GM15510 (cell line): ENCODE measurements around the gene GSE1.

Experiments
- POLR2A ChIP-seq: IDR thresholded peaks from 3 replicates; pipeline ENCODE4 v1.6.1; 2011; ENCODE audit warnings: borderline replicate concordance; ENCODE audit not compliant: insufficient read length; ENCODE audit errors: extremely low read depth

The GSE1 gene

GRCh38 chr16:85583491-85584181, 29.5 kb upstream of the GSE1 start:
- no peak for TF ChIP-seq POLR2A

- no peak for TF ChIP-seq POLR2A
These were observed 28.9 kb upstream of the GSE1 start for GRCh38 chr16:85584267-85584666.

- no peak for TF ChIP-seq POLR2A
These were observed 28.3 kb upstream of the GSE1 start for GRCh38 chr16:85584819-85585282.

GRCh38 chr16:85585711-85586110, 27.4 kb upstream of the GSE1 start:
- TF ChIP-seq POLR2A, result no peak

- no peak for TF ChIP-seq POLR2A
These were observed 26.6 kb upstream of the GSE1 start for GRCh38 chr16:85586380-85587104.

- no peak for TF ChIP-seq POLR2A
These were observed 25.2 kb upstream of the GSE1 start for GRCh38 chr16:85587762-85588556.

- TF ChIP-seq POLR2A, result no peak
These were observed 24.3 kb upstream of the GSE1 start for GRCh38 chr16:85588562-85589503.

- no peak for TF ChIP-seq POLR2A
These were observed 23.2 kb upstream of the GSE1 start for GRCh38 chr16:85589688-85590505.

- no peak for TF ChIP-seq POLR2A
These were observed 22.7 kb upstream of the GSE1 start for GRCh38 chr16:85590506-85590832.

- no peak for TF ChIP-seq POLR2A
These were observed 21.7 kb upstream of the GSE1 start for GRCh38 chr16:85591381-85591780.

- no peak for TF ChIP-seq POLR2A
These were observed 20.2 kb upstream of the GSE1 start for GRCh38 chr16:85592700-85593493.

- TF ChIP-seq POLR2A, result no peak
These were observed 19.5 kb upstream of the GSE1 start for GRCh38 chr16:85593494-85594221.
